GM20000 (cell line): ENCODE measurements around the gene DESI1.

Source experiments
- DNase-seq: peaks from one replicate; pipeline ENCODE4 v3.0.0; 2012; ENCODE audit warnings: low spot score
- CTCF ChIP-seq: IDR thresholded peaks from 2 replicates; pipeline ENCODE4 v1.5.1; 2012; ENCODE audit warnings: mild to moderate bottlenecking, control low read depth; ENCODE audit errors: extremely low read depth, missing control alignments

Gene DESI1

GRCh38 chr22:41582694-41583093, 38.1 kb downstream of the DESI1 start:
- TF ChIP-seq CTCF, result no peak
- no peak for DNase-seq

GRCh38 chr22:41579997-41580355, 40.9 kb downstream of the DESI1 start:
- no peak for DNase-seq
- TF ChIP-seq CTCF, result no peak

GRCh38 chr22:41579297-41579996, 41.4 kb downstream of the DESI1 start:
- TF ChIP-seq CTCF, result no peak
- no peak for DNase-seq

GRCh38 chr22:41578818-41579217, 42.0 kb downstream of the DESI1 start:
- TF ChIP-seq CTCF, result no peak
- DNase-seq, result no peak

GRCh38 chr22:41578114-41578513, 42.7 kb downstream of the DESI1 start:
- DNase-seq, result no peak
- TF ChIP-seq CTCF, result no peak

GRCh38 chr22:41576877-41577276, 44.0 kb downstream of the DESI1 start:
- TF ChIP-seq CTCF, result peak; percentile 55
- peak; percentile 65 for DNase-seq

- DNase-seq, result no peak
- no peak for TF ChIP-seq CTCF
Measured at GRCh38 chr22:41575533-41575932, 45.3 kb downstream of the DESI1 start.
